Stimulated activated naive CD4-positive, alpha-beta T cell (primary cell): ENCODE results near the gene TDP1.

Source experiments
- DNase-seq, 6 experiments: peaks; one replicate each; lab custom pipeline; 2025; lab: John Stamatoyannopoulos, UW

Gene TDP1

DNA sequence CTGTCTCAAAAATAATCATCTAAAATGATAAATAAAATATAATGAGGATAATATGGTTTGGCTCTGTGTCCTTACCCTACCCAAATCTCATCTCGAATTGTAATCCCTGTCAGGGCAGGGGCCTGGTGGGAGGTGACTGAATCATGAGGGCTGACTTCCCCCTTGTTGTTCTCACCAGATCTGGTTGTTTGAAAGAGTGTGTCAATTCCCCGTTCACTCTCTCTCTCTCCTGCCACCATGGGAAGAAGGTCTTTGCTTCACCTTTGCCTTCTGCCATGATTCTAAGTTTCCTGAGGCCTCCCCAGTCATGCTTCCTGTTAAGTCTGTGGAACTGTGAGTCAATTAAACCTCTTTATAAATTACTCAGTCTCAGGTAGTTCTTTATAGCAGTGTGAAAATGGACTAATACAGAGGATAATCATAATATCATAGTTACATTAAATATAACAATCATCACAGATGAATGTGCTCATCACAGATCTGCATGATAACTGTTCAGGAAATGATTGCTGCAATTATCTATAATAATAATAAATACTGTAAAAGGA, 13.8 kb upstream of the TDP1 start:
- no peak for DNase-seq

DNA sequence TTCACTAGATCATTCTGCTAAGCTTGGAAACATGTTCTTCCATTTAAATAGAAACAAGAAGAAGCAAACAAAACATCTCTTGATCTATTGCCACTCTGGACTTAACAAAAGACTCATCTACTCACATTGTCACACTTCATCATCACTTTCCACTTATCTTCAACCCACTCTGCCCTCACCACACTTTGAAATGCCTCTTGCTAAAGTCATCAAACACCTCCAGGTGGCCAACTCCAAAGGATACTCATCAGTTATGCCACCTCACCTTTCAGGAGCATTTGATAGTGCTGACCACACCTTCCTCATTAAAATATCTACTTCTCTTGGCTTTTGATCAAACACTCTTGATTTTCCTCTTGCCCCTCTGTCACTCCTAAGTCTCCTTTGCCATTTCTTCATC, 8.4 kb upstream of the TDP1 start:
- no peak for DNase-seq

DNA sequence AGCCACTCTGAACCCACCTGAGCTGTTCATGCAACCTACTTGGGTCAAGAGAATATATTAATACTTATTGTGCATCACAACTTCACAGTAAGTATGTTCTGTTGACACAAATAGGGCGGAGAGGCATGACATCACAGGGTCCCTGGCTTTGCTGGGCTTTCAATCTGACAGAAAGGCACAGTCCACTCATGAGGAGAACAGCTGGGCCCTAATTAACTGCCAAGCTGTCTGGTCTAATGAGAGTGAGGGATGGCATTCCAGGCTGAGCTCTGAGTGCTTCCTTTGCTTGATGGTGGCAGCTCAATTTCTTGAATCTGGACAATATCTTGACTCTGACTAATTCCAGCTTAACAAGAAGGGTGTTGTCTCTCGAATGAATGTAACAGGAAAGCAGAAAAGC, 3.2 kb upstream of the TDP1 start:
- DNase-seq: no peak

DNA sequence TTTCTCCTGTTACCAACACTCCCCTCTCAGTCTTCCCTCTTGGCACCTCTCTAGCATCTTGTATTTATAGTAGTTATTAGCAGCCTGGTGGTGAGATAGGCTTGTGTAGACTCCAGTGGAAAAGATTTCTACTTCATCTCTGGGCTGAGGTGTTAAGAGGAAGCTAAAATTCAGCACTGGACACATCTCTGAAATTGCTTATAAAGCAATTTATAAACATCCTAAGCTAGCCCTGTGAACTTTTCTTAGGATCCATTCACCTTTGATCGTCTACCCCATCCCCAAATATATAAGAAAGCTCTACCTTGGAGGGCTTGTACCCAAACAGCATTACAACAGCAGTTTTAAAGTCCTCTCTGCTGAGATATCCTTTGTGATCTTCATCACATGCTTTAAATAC, 2.1 kb upstream of the TDP1 start:
- DNase-seq: no peak

DNA sequence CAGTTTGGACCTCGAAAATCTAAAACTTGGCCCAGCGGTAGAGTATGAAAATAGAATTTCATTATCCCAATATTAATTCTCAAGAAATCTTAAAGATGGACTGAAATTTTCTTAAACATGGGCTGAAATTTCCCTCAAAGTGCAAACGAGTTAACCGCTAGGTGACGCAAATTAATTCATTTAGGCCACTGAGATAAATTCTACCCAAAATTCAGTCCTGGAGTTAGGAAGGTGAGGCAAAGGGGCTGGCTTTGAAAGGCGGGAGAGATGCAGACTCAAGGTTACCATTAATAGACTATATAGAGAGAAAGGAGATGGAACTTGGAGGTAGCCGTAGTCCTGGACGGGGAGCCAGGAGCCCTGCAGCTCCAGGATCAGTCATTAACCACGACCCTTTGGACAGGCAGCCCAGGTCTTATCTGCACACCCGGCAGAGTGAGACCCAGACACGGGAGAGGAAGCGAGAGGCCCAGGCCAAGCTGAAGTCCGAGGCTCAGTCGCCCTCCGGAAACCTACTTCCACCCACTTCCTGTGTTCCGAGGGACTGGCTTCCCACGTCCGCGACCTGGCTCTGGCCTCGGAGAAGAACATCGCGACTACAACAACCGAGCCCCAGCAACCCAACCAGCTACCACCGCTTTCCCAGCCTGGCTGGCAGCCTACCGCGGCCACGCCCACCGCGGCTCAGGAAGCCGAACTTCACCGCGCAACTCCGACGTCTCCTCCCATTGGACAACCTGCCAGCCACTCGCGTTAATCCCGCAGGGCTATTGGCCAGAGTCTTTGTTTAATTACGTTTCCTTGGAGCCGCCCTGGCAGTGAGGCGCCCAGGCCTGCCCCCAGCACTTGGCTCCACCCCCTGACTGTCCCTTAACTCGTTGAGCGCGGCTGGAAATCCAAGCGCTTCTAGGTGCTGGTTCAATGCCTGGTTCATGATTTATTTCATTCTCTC, 1.4 kb upstream of the TDP1 start, which contains the start of gene EFCAB11:
Gene EFCAB11 (minus strand): TSS at position 661 of the 952 bp plus-strand sequence. CDS start 70 bp downstream, at position 591.
- DNase-seq: peak; percentile 91 to 97 (median 94)

DNA sequence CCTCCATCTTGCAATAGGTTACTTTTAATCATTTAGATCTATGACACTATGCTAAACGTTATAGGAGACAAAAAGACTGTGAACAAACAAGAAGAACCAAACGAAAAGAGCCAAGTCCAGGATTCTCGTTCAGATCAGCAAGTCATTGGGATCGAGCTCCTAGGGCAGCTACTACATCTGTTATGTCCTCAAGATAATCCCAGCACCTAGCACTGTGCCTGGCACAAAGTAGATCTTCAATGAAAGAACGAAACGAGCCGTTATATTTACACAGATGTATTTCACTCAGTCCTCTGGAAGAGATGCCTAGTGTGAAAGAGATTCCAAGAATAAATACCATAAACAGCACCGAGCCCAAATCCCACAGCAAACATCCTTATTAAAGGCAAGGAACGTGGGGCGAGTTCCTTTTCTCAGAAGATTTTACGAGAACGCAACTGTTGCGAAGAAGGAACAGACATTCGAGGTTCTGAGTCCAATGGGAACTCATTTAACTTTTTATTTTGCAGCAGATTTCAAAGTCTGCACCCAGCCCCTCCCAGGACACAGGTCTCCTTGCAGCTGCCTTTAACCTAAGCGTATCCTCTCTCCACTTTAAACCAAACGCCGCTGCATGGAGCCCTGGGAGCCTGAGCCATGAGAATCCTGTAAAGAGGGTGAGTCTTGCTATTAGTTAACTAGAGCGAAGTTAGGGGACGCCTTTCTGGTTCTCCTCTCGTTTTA, 544 bp upstream of the TDP1 start:
- no peak for DNase-seq

DNA sequence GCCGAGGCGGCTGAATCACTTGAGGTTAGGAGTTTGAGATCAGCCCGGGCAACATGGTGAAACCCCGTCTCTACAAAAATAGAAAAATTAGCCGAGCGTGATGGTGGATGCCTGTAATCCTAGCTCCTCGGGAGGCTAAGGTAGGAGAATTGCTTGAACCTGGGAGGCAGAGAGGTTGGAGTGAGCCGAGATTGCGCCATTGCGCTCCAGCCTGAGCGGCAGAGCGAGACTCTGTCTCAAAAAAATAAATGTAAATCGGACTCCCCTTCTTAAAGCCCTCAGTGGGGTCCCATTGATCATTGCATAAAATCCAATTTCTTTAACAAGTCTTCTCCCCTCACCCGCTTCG, 908 bp downstream of the TDP1 start:
- DNase-seq: no peak

DNA sequence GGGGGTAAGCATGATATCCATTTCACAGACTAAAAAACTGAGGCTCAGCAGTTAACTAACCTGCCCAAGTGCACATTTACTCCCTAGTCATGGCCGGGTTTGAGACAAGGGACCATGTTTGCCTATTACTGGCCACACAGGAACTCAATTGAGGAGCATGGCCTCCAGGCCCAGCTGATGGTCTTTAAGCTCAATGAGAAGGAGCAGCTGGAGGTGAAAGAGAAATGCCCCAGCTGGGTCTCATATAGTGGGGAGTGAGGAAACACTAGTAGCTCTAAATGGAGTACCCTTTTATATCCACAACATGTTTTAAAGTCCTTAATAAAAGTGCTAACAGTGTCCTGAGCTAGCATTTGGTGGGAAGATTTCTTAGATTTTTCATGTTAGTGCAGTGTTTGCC, 1.6 kb downstream of the TDP1 start:
- peak in 1 of 6 experiments; percentile 3 for DNase-seq

DNA sequence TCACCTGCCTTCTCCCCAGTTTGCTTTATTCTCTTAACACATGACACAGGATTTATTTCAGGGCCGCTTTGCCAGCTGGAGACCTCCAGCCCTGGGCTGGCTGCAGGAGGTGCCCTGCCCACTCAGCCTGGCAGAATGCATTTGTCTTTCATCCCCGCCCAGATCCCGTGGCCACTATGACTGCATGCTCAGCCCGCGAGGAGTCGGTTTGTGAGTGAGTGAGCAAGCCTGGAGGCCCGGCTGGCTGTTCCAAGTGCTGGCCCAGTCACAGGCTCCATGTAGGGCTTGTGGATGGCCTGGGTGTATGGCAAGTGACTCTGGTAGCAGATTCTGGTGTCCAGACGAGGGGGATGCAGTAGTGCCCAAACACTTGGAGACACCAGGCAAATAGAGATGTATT, 2.1 kb downstream of the TDP1 start:
- no peak for DNase-seq

DNA sequence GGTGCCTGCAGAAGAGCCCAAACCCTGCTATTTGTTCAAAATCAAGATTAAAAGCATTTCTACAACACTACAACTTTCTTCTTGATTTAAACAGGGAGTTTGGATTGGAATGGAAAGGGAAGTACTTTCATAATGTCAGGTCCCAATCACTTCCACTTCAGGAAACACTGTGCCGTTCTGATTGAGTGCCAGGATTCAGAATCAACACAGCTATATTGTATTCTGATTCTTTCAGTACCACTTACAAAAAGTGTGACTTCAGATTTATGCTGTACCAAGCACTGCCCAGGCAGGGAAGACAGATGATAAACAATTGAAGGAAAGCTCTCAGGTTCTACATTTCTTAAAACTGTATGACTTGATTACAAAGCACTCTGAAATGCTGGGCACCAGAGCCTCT, 3.2 kb downstream of the TDP1 start:
- no peak for DNase-seq

DNA sequence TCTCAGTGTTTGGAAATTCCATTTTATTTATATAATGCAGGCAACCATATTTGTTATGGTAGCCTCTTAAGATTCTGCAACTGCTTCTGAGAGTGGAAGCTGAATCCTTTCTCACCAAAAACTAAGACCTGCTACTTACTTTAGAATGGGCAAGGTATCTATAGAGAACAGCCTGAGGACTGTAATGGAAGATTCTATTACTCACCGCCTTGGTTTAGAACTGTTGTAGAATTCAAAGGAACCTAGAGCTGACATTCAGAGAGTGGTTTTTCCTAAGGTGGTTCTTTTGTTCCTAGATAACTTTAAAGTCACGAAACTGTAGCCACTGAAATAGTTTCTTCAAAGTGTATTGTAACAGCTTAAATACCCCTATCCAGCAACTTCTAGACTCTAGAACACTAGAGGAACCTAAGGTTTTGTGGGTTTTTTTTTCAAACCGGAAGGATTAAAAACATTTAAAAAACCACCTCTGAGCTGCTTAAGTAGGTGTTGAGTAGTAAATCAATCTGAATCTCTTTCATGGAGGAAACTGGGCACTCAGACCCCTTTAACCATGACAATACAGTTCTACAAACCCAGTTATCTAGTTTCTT, 4.2 kb downstream of the TDP1 start:
- DNase-seq: peak in 3 of 6 experiments; percentile 31 to 42 (median 37)

DNA sequence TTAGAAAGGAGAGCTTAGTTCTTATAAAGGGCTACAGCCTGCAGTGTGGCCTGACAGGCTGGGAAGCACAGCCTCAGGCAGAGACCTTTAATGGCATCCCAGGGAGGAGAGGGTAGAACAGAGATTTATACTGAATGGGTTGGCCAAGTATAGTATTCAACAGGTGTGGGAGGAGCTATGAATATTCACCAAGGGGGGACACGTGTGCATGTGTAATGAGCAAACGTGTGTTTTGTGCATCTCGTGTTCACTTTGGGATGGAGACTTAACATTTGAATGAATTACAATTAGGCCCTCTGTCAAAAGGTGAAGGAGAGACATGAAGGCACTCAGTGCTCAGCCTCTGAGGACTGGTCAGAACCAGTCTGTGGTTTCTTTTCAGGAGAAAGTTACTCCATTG, 5.2 kb downstream of the TDP1 start:
- no peak for DNase-seq

DNA sequence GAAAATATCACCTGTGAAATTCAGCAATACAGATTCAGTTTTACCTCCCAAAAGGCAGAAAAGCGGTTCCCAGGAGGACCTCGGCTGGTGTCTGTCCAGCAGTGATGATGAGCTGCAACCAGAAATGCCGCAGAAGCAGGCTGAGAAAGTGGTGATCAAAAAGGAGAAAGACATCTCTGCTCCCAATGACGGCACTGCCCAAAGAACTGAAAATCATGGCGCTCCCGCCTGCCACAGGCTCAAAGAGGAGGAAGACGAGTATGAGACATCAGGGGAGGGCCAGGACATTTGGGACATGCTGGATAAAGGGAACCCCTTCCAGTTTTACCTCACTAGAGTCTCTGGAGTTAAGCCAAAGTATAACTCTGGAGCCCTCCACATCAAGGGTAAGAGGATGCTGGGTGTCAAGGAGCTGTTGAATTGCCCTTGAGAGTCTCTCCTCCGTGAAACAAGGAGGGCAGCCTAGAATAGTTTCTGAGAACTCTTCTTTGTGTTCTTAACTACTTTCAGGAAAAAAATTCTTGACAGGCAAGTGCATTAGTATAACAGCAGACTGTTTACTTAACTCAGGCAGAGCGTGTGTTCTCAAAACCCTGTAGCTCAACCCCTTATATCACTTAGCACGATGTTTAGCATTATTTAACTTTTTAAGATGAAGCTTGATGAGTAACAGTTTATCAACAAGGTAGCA, 7.7 kb downstream of the TDP1 start:
- DNase-seq: no peak

DNA sequence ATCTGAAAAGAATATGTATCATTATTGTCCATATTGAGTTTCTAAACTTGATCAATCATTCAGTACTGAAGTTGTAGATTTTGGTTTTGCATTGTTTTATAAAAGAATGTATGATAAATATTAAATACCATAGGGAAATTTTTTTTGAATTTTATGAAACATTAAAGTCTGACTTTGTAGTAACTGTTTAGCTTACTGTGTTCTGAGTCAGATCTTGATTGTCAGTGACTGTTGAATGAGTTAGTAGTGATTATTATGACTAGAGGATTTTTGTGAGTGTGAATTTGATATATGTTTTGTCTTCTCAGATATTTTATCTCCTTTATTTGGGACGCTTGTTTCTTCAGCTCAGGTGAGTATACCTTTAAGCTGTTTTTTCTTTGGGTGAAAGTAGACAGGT, 10.1 kb downstream of the TDP1 start:
- DNase-seq: no peak

DNA sequence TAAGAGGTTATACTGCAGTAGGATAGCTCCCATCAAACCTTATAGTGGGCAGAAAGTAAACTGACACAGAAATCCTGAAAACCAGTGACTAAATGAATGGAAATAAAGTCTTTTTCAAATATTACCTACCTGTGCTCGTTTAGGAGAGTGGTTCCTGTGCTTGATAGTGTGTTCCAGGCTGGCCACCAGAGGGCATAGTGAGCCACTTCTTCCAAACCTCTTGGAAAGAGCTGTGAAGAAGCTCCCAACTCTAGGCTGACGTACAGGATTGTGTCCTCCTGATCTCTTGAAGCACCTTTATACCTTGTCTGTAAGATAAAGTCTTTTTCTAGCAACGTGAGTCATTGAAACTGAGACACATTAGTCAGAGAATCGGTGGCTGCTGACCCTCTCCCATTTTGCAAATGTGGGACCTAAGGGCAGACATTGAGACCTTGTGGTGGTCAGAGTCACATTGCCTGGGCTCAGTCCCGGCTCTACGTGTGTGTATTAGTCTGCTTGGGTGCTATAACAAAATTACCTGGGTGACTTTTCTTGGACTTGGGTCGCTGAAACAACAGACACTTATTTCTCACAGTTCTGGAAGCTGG, 17.6 kb downstream of the TDP1 start:
- peak in 5 of 6 experiments; percentile 3 to 39 (median 19) for DNase-seq

DNA sequence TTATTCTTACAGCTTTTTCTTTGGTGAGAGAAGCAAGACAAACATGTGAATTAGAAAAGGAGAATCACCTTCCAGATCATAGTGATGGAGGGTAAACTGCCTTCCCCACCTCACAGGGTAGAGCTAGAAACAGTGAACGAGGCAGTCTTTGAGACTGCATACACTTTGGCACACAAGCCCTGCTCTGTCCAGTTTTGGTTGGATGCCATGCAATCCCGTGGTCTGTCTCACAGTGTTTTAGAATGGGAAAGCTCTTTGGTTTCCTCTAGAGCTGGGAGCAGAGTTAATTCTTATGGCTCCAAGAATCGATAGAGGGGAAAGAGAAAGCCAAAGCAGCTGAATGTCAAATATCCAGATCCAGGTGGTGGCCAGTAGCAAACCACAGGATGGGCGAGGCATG, 21.9 kb downstream of the TDP1 start:
- no peak for DNase-seq

DNA sequence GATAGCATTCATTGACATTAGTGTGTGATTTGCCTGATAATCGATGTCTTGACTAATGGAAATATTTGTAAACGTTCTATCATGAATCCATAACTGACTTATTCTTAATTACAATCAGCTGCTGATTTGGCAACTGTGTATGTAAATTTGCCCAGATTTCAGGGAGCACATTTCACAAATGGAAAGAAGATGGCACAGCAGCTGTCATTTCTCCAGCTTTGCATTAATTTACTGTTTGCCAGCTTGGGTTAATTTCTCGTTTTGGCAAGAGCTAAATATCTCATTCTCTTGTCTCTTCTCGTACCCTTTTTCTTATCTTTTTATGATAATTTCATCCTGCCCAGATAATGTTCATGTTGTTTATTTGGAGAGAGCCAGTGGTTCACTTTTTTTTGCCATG, 22.9 kb downstream of the TDP1 start:
- no peak for DNase-seq

DNA sequence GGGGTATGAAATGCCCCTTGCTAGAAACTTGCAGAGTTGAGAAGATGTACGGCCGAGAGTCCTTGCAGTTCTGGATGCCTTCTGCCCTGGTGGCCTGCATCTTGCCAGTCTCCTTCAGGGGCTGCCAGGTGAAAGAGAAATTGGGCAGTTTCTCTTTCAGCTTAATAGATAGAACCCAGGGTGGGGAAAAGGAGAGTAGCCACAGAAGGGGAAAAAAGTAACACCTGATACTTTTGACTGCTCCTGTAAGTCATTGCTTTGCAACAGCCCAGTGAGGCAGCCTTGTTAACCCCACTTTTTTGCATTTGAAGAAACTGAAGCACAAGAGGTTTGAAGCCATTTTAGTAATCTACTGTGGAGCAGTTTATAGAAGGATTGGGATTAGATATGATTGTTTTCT, 27.6 kb downstream of the TDP1 start:
- DNase-seq: no peak

DNA sequence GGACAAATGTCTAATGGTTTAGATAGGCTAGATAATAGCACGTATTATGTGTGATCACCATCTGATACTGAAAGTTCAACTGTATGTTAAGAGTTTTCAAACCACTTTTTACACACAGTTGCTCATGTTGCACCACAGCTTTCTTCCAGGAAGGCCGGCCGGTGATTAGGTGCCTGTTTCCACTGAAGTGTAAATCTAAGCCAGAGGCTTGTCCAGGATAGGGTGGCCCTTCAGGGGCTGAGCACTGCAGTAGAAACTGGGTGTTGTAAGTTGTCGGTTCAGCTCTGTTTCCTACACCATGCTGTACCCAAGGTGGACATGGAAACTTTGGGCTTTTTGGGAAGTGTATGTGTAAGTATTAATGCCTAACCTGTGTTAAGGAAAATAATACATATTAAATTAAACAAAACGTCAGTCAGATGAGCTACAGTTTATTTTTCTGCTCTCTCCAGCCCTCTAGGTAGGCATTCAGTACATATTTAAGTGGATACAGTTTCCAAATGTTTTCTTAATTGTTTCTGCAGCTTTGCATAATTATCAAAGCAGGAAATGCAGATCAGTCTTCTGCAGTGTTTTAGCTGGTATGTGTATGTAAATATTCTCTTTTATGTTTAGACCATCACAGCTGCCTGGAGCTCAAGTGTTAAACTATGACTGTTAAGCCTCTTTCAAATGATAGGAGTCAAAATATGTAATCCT, 30.9 kb downstream of the TDP1 start:
- no peak for DNase-seq

DNA sequence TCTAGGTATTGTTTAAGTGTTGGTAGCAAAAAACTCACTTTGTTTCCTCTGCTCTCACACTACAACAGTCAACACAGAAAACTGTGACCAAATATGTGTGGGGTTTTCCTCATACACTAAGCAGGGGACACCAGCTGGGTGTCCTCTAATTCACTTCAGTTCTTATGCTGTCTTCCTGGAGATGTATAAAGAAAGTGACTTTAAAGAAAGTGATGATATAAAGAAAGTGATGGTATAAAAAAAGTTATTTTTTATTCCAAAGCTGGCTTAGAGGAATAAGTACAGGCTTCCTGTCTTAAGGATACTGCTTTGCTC, 31.4 kb downstream of the TDP1 start:
- no peak for DNase-seq

DNA sequence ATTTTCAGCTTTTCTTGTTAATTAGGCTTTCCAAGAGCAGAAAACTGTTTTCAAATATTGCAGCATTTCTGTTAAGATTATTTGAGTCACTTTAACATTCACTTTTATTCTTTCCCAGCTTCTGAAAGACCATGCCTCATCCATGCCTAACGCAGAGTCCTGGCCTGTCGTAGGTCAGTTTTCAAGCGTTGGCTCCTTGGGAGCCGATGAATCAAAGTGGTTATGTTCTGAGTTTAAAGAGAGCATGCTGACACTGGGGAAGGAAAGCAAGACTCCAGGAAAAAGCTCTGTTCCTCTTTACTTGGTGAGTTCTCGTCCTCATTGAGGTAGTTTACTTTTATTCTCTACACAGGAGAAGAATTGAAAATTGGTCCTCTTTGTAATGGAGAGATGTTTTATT, 33.1 kb downstream of the TDP1 start:
- DNase-seq: no peak
